ENCODE measurements around the gene SEC14L5.

The SEC14L5 gene

GRCh38 chr16:5058476-5058875, 100.3 kb downstream of the SEC14L5 start:
- Histone ChIP-seq H3K27ac (ENCODE audit: low read depth, low read length) (no peak overlapping the region), H3F3A (ENCODE audit: control insufficient read depth, insufficient read depth) (no peaks in the 10 kb centered on the region), H3K79me2 (ENCODE audit: control insufficient read depth, low read length) (no peaks in the 10 kb centered on the region), H3K9me2 (replicated peaks; ENCODE audit: control insufficient read depth, low read length) (no peaks in the 10 kb centered on the region), H3K4me1 (ENCODE audit: control insufficient read depth, low read length) (no peaks in the 10 kb centered on the region), H4K20me1 (ENCODE audit: control insufficient read depth, insufficient read depth, low read depth, low read length) (no peaks in the 10 kb centered on the region), H3K9me3 (ENCODE audit: control insufficient read depth, insufficient read depth, low read length) (no peaks in the 10 kb centered on the region), H3K27me3 (ENCODE audit: control insufficient read depth, low read length) (peaks cover 5% of the 10 kb centered on the region; the same call in 1 of the 2 replicates), H3K4me2 (ENCODE audit: low read length) (no peak overlapping the region), H3K4me3 (ENCODE audit: low read length) (no peak overlapping the region), H3K36me3 (ENCODE audit: control insufficient read depth, low read length) (no peaks in the 10 kb centered on the region)
- TF ChIP-seq EZH2phosphoT487 (IDR thresholded peaks at IDR 0.05; ENCODE audit: borderline replicate concordance, low read length) = no peak
- no peak for TF ChIP-seq CTCF (IDR thresholded peaks at IDR 0.05; ENCODE audit: low read depth, low read length, poor library complexity, severe bottlenecking)

GRCh38 chr16:5059386-5060072, 101.4 kb downstream of the SEC14L5 start:
- no peaks in the 10 kb centered on the region for H4K20me1 ChIP-seq (ENCODE audit: control insufficient read depth, insufficient read depth, low read depth, low read length)
- no peaks in the 10 kb centered on the region for H3F3A ChIP-seq (ENCODE audit: control insufficient read depth, insufficient read depth)
- TF ChIP-seq CTCF (IDR thresholded peaks at IDR 0.05; ENCODE audit: low read depth, low read length, poor library complexity, severe bottlenecking) (no peak), EZH2phosphoT487 (IDR thresholded peaks at IDR 0.05; ENCODE audit: borderline replicate concordance, low read length) (no peak)
- H3K4me2 ChIP-seq (ENCODE audit: low read length) = no peak overlapping the region
- no peaks in the 10 kb centered on the region for H3K36me3 ChIP-seq (ENCODE audit: control insufficient read depth, low read length)
- H3K27ac ChIP-seq (ENCODE audit: low read depth, low read length) = no peak overlapping the region
- H3K9me2 ChIP-seq (replicated peaks; ENCODE audit: control insufficient read depth, low read length) = no peaks in the 10 kb centered on the region
- no peaks in the 10 kb centered on the region for H3K79me2 ChIP-seq (ENCODE audit: control insufficient read depth, low read length)
- H3K9me3 ChIP-seq (ENCODE audit: control insufficient read depth, insufficient read depth, low read length) = no peaks in the 10 kb centered on the region
- H3K4me1 ChIP-seq (ENCODE audit: control insufficient read depth, low read length) = no peaks in the 10 kb centered on the region
- H3K4me3 ChIP-seq (ENCODE audit: low read length) = no peak overlapping the region
- H3K27me3 ChIP-seq (ENCODE audit: control insufficient read depth, low read length) = peaks cover 5% of the 10 kb centered on the region; the same call in 1 of the 2 replicates

GRCh38 chr16:5060073-5060641, 102.0 kb downstream of the SEC14L5 start:
- Histone ChIP-seq H3K4me3 (ENCODE audit: low read length) (no peak overlapping the region), H3K79me2 (ENCODE audit: control insufficient read depth, low read length) (no peaks in the 10 kb centered on the region), H3K27ac (ENCODE audit: low read depth, low read length) (no peak overlapping the region), H3F3A (ENCODE audit: control insufficient read depth, insufficient read depth) (no peaks in the 10 kb centered on the region), H3K36me3 (ENCODE audit: control insufficient read depth, low read length) (no peaks in the 10 kb centered on the region), H3K9me2 (replicated peaks; ENCODE audit: control insufficient read depth, low read length) (no peaks in the 10 kb centered on the region), H3K27me3 (ENCODE audit: control insufficient read depth, low read length) (peaks cover 5% of the 10 kb centered on the region; the same call in 1 of the 2 replicates), H4K20me1 (ENCODE audit: control insufficient read depth, insufficient read depth, low read depth, low read length) (no peaks in the 10 kb centered on the region), H3K4me2 (ENCODE audit: low read length) (no peak overlapping the region), H3K4me1 (ENCODE audit: control insufficient read depth, low read length) (no peaks in the 10 kb centered on the region), H3K9me3 (ENCODE audit: control insufficient read depth, insufficient read depth, low read length) (no peaks in the 10 kb centered on the region)
- no peak for TF ChIP-seq CTCF (IDR thresholded peaks at IDR 0.05; ENCODE audit: low read depth, low read length, poor library complexity, severe bottlenecking)

Measured in DOHH2 (cell line).